VCaP (cell line): Measurements from ENCODE around the gene GJB3.

Source experiments
- H3K27ac ChIP-seq: fragments of 450-650 bp; 2 replicates; pipeline ENCODE4 v1.5.1; 2017
- CTCF ChIP-seq: fragments of 450-650 bp; conservative IDR thresholded peaks from 2 replicates; pipeline ENCODE4 v1.5.1; 2017; ENCODE audit warnings: mild to moderate bottlenecking, moderate library complexity

GJB3 gene

GRCh38 chr1:34774957-34775356 is 6.1 kb upstream of the GJB3 start:
- TF ChIP-seq CTCF, result no peak
- H3K27ac ChIP-seq, result no peak overlapping the region

- no peak for TF ChIP-seq CTCF
- no peak overlapping the region for H3K27ac ChIP-seq
These were observed 4.1 kb upstream of the GJB3 start for GRCh38 chr1:34776911-34777310.

- no peak overlapping the region for H3K27ac ChIP-seq
- no peak for TF ChIP-seq CTCF
These were observed 3.3 kb upstream of the GJB3 start for GRCh38 chr1:34777519-34778321.

- no peak for TF ChIP-seq CTCF
- no peak overlapping the region for H3K27ac ChIP-seq
These were observed 2.6 kb upstream of the GJB3 start for GRCh38 chr1:34778381-34778780.

- TF ChIP-seq CTCF, result no peak
- H3K27ac ChIP-seq, result no peak overlapping the region
These were observed 2.0 kb upstream of the GJB3 start for GRCh38 chr1:34779005-34779404.

GRCh38 chr1:34779526-34779925 is 1.5 kb upstream of the GJB3 start:
- H3K27ac ChIP-seq, result no peak overlapping the region
- no peak for TF ChIP-seq CTCF

GRCh38 chr1:34779962-34780361 is 1.1 kb upstream of the GJB3 start:
- H3K27ac ChIP-seq, result no peak overlapping the region
- TF ChIP-seq CTCF, result no peak
